Hair follicle dermal papilla cell (primary cell): ENCODE measurements around the gene SLC30A10. TPM values are rescaled to one million over a fixed set of nuclear protein-coding genes. Genes with fewer than 3 reads are reported as not detected.

Experiments
- small RNA-seq: library from RNA; depleted of rRNA; stranded (forward); fragments of <200 nt; gene quantifications from one replicate; pipeline ENCODE3, GENCODE V24; 2012
- total RNA-seq: library from RNA; depleted of rRNA; stranded (reverse); fragments of >200 nt; gene quantifications from 2 replicates; pipeline ENCODE4 v1.2.3, GENCODE V29; 2012

The SLC30A10 gene
- total RNA-seq = not detected in 2 replicates

DNA sequence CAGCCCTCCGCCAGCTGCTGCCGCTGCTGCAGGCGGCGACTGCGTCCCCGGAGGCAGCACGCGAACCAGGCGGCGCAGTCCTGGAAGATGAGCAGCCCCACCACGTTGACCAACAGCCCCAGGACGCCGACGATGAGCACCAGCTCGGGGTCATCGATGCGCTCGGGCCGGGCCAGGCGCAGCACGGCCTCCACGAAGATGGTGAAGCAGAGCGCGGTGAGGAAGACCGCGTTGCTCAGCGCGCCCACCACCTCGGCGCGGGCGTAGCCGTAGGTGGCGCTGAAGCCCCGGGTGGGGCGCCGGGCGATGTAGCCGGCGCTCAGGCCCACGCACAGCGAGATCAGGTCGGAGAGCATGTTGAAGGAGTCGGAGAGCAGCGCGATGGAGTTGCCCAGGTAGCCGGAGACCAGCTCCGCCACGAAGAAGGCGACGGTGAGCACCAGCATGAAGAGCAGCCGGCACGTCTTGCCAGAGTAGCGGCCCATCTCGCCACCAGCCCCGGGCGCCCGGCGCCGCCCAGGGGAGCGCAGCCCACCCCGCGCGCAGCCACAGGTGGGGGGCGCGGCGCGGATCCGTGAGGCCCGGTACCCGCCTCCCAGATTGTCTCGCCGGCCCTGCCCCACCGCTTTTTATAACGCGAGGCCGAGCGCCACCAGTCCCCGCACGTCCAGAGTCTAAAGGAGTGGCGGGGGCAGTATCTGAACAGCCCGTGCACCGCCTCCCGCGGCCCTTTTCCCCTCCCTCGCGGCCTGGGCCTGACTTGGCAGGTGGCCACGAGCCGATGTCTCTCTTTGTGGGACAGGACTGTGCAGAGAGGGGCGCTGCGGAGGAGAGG lies at the start of gene SLC30A10:
TSS of gene SLC30A10 (minus strand) at position 602 of the 835 bp plus-strand sequence. CDS start at position 485, 117 bp downstream.

Small RNAs within 50 kb of the gene (small RNA-seq; reads per million reads assigned to genes)
- gene RF00012 = not detected

Other genes starting within 250 kb of the SLC30A10 start
- 140 and 151 TPM in 2 replicates for gene EPRS1, start 117.9 kb upstream of the SLC30A10 start, total RNA-seq
- 15.7 and 17.4 TPM in 2 replicates for gene BPNT1, start 161.2 kb upstream of the SLC30A10 start, total RNA-seq
- 57.1 and 59.7 TPM in 2 replicates for gene IARS2, start 165.6 kb upstream of the SLC30A10 start, total RNA-seq